ENCODE measurements around the gene TNIK.
"Not testable (repeated sequence)": the region's sequence is repeated elsewhere in the genome, so short reads cannot be mapped to it uniquely, and the experiment has no call there.

TNIK gene

DNA sequence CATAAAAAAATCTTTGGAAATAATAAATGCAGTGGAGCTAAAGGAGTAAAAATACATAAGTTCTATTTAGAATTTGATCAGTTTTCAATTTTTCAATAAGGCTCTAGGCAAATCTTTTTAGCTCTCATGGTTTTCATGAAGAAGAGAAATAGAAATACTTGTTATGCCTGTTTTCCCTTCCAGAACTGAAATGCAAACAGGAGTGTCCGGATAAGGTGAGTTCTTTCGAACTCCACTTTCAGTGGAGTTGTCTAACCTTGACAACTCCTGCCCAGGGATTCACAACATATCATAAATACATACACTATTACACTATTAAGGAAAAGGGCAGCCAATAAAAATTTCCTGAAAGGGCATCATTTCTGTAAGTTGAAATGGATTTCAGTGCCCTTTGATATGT lies 217.3 kb downstream of the TNIK start:
- Histone ChIP-seq H3K36me3 (ENCODE audit: insufficient read depth, low read length) (no peaks in the 10 kb centered on the region), H3K79me2 (ENCODE audit: insufficient read depth, low read length) (peaks cover 53% of the 10 kb centered on the region), H2AFZ (ENCODE audit: low read length) (no peak overlapping the region), H4K20me1 (ENCODE audit: insufficient read depth, low read length, poor library complexity, severe bottlenecking) (no peaks in the 10 kb centered on the region), H3K9ac (ENCODE audit: low read depth, low read length, poor library complexity, severe bottlenecking) (no peak overlapping the region), H3K4me2 (ENCODE audit: low read depth, low read length, poor library complexity, severe bottlenecking) (no peak overlapping the region), H3K27me3 (ENCODE audit: insufficient read depth, low read length, poor library complexity, severe bottlenecking) (no peaks in the 10 kb centered on the region), H3K4me1 (ENCODE audit: insufficient read depth, low read length, poor library complexity, severe bottlenecking) (peaks cover 30% of the 10 kb centered on the region), H3K4me3 (ENCODE audit: low read length, poor library complexity, severe bottlenecking) (no peak overlapping the region), H3K9me2 (replicated peaks; ENCODE audit: low read depth, low read length) (no peaks in the 10 kb centered on the region), H3F3A (ENCODE audit: low read depth) (no peaks in the 10 kb centered on the region), H3K9me3 (ENCODE audit: insufficient read depth, low read depth, low read length) (no peaks in the 10 kb centered on the region)
- TF ChIP-seq EZH2phosphoT487 (IDR thresholded peaks at IDR 0.05; ENCODE audit: borderline replicate concordance) = no peak
- TF ChIP-seq CTCF (conservative IDR thresholded peaks at IDR 0.05; ENCODE audit: low read length) = no peak

DNA sequence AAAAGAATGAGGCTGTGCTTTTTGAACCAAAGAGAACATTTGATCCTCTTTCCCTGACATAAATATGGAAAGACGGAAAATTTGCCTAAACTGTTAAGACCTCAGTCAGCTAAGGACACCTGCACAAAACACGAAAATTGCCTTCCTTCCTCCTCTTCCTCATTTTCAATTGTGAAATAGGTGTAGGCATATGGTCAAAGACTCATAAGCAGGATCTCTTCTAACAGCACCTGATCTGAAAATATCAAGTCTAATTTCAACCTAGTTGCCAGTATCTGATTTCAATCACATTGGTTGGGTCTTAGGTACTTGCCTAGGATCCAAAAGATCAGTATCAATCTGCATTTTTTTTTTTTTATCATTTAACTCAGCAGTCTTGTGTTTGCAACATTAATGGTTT lies 218.0 kb downstream of the TNIK start:
- H3K9me2 ChIP-seq (replicated peaks; ENCODE audit: low read depth, low read length) = no peaks in the 10 kb centered on the region
- TF ChIP-seq EZH2phosphoT487 (IDR thresholded peaks at IDR 0.05; ENCODE audit: borderline replicate concordance) (no peak), CTCF (conservative IDR thresholded peaks at IDR 0.05; ENCODE audit: low read length) (no peak)
- H3K9me3 ChIP-seq (ENCODE audit: insufficient read depth, low read depth, low read length) = no peaks in the 10 kb centered on the region
- no peak overlapping the region for H3K9ac ChIP-seq (ENCODE audit: low read depth, low read length, poor library complexity, severe bottlenecking)
- peaks cover 45% of the 10 kb centered on the region for H3K79me2 ChIP-seq (ENCODE audit: insufficient read depth, low read length)
- no peaks in the 10 kb centered on the region for H3F3A ChIP-seq (ENCODE audit: low read depth)
- H3K4me3 ChIP-seq (ENCODE audit: low read length, poor library complexity, severe bottlenecking) = no peak overlapping the region
- no peak overlapping the region for H3K4me2 ChIP-seq (ENCODE audit: low read depth, low read length, poor library complexity, severe bottlenecking)
- H3K36me3 ChIP-seq (ENCODE audit: insufficient read depth, low read length) = no peaks in the 10 kb centered on the region
- H3K4me1 ChIP-seq (ENCODE audit: insufficient read depth, low read length, poor library complexity, severe bottlenecking) = peaks cover 22% of the 10 kb centered on the region
- no peaks in the 10 kb centered on the region for H3K27me3 ChIP-seq (ENCODE audit: insufficient read depth, low read length, poor library complexity, severe bottlenecking)
- H2AFZ ChIP-seq (ENCODE audit: low read length) = no peak overlapping the region
- no peaks in the 10 kb centered on the region for H4K20me1 ChIP-seq (ENCODE audit: insufficient read depth, low read length, poor library complexity, severe bottlenecking)

- not testable (repeated sequence) for H3K4me2 ChIP-seq (ENCODE audit: low read depth, low read length, poor library complexity, severe bottlenecking); H3K36me3 ChIP-seq (ENCODE audit: insufficient read depth, low read length); H2AFZ ChIP-seq (ENCODE audit: low read length); H3F3A ChIP-seq (ENCODE audit: low read depth); H3K27me3 ChIP-seq (ENCODE audit: insufficient read depth, low read length, poor library complexity, severe bottlenecking); H3K9me3 ChIP-seq (ENCODE audit: insufficient read depth, low read depth, low read length); H3K9me2 ChIP-seq (replicated peaks; ENCODE audit: low read depth, low read length); H3K9ac ChIP-seq (ENCODE audit: low read depth, low read length, poor library complexity, severe bottlenecking); H4K20me1 ChIP-seq (ENCODE audit: insufficient read depth, low read length, poor library complexity, severe bottlenecking); H3K4me3 ChIP-seq (ENCODE audit: low read length, poor library complexity, severe bottlenecking)
- H3K79me2 ChIP-seq (ENCODE audit: insufficient read depth, low read length) = peaks cover 40% of the 10 kb centered on the region
- H3K4me1 ChIP-seq (ENCODE audit: insufficient read depth, low read length, poor library complexity, severe bottlenecking) = peaks cover 17% of the 10 kb centered on the region
Observed at GRCh38 chr3:171241655-171242054, 218.6 kb downstream of the TNIK start.

DNA sequence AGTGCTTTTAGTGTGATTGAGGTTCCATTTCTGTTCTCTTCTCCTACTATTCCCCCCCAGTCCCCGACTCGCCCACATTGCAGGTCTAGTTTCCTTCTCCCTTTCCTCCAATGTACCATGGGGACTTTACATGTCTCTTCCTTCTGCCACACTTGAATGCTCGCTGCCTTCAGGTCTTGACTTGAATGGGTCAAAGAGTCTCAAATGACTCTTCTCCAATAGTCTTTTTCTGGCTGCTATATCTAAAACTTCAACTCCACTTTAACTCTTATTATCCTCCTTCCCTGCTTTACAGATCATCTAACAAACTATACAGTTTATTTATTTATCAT lies 219.7 kb downstream of the TNIK start:
- H3K9me3 ChIP-seq (ENCODE audit: insufficient read depth, low read depth, low read length) = no peaks in the 10 kb centered on the region
- H3K4me3 ChIP-seq (ENCODE audit: low read length, poor library complexity, severe bottlenecking) = no peak overlapping the region
- peaks cover 29% of the 10 kb centered on the region for H3K79me2 ChIP-seq (ENCODE audit: insufficient read depth, low read length)
- no peaks in the 10 kb centered on the region for H3K36me3 ChIP-seq (ENCODE audit: insufficient read depth, low read length)
- no peak overlapping the region for H3K4me2 ChIP-seq (ENCODE audit: low read depth, low read length, poor library complexity, severe bottlenecking)
- H3K9me2 ChIP-seq (replicated peaks; ENCODE audit: low read depth, low read length) = no peaks in the 10 kb centered on the region
- H3K9ac ChIP-seq (ENCODE audit: low read depth, low read length, poor library complexity, severe bottlenecking) = no peak overlapping the region
- H3K4me1 ChIP-seq (ENCODE audit: insufficient read depth, low read length, poor library complexity, severe bottlenecking) = peaks cover 5% of the 10 kb centered on the region
- TF ChIP-seq CTCF (conservative IDR thresholded peaks at IDR 0.05; ENCODE audit: low read length) (no peak), EZH2phosphoT487 (IDR thresholded peaks at IDR 0.05; ENCODE audit: borderline replicate concordance) (no peak)
- H3F3A ChIP-seq (ENCODE audit: low read depth) = no peaks in the 10 kb centered on the region
- no peak overlapping the region for H2AFZ ChIP-seq (ENCODE audit: low read length)
- no peaks in the 10 kb centered on the region for H4K20me1 ChIP-seq (ENCODE audit: insufficient read depth, low read length, poor library complexity, severe bottlenecking)
- H3K27me3 ChIP-seq (ENCODE audit: insufficient read depth, low read length, poor library complexity, severe bottlenecking) = no peaks in the 10 kb centered on the region

All from Loucy (cell line).